A549 (cell line): ENCODE measurements around the gene TBC1D14.

Source experiments
- BHLHE40 ChIP-seq: IDR thresholded peaks from 2 replicates; pipeline ENCODE4 v1.6.1; 2012; ENCODE audit warnings: low read depth, low read length, inconsistent platforms
- EP300 ChIP-seq, 2 experiments: fragments of >200 bp; sonication (Bioruptor Twin); formaldehyde crosslinking; IDR thresholded peaks; 2 replicates in 1 of 2; 3 replicates in 1 of 2; pipeline ENCODE4 v1.6.1; 2016 to 2017
- POLR2A ChIP-seq: IDR thresholded peaks from 2 replicates; pipeline ENCODE4 v1.6.1; 2012; ENCODE audit warnings: mild to moderate bottlenecking, low read length
- POLR2AphosphoS2 ChIP-seq: conservative IDR thresholded peaks from 2 replicates; pipeline ENCODE4 v1.6.1; 2012; ENCODE audit warnings: low read length, improper control_type of control experiment, inconsistent platforms
- RAD21 ChIP-seq, 2 experiments: fragments of >200 bp in 1 of 2; sonication (Bioruptor Twin) in 1 of 2; formaldehyde crosslinking in 1 of 2; IDR thresholded peaks in 1 of 2; conservative IDR thresholded peaks in 1 of 2; 2 replicates in 1 of 2; 3 replicates in 1 of 2; pipeline ENCODE4 v1.6.1; 2012 to 2018; ENCODE audit warnings: inconsistent platforms in 1 of 2
- RCOR1 ChIP-seq: fragments of 150-350 bp; IDR thresholded peaks from 2 replicates; pipeline ENCODE4 v1.6.1; 2014; ENCODE audit warnings: antibody characterized with exemption, low read length, low read depth
- SMC3 ChIP-seq: fragments of >200 bp; sonication (Bioruptor Twin); formaldehyde crosslinking; IDR thresholded peaks from 3 replicates; pipeline ENCODE4 v1.6.1; 2018; ENCODE audit warnings: inconsistent platforms
- ZFP36 ChIP-seq: fragments of 450-650 bp; IDR thresholded peaks from 2 replicates; pipeline ENCODE4 v1.6.1; 2014; ENCODE audit warnings: borderline replicate concordance; ENCODE audit not compliant: partially characterized antibody
- TF ChIP-seq, protein P1 (sequence below): fragments of >200 bp; sonication (Bioruptor Twin); formaldehyde crosslinking; IDR thresholded peaks from 3 replicates; pipeline ENCODE4 v1.5.1; 2016
- TF ChIP-seq, protein P2 (sequence below): fragments of >200 bp; sonication (Bioruptor Twin); formaldehyde crosslinking; IDR thresholded peaks from 3 replicates; pipeline ENCODE4 v1.6.1; 2016

DNA sequence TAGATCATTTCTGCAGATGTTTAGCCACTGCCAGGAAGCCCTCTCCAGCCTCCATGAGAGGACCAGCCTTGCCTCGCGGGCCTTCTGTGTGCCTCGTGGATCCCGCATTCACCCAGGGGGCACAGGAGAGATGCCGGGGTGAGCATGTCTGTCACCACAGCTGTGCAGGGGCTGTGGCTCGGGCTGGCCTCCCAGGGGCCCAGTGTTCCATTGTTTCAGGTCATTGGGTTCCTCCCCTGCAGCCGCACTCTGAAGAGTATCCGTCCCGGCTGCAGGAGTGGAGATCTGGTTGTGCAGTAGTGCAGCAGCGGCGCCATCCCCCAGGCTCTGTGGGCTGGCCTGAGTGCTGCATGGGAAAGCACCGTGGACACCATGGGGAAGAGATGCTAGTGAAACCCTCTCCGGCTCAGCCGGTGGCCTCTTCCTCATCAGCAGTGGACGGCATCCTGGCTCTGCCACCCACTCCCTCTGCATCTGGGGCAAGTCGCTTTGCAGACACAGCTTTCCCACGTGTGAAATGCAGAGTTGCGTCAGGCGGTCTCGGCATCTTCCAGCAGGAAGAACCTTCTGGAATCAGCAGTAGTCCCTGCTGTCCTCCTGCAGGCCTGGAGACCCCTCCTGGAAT, 29.1 kb downstream of the TBC1D14 start:
- TF ChIP-seq BHLHE40 (no peak), EP300 (IDR thresholded peaks at IDR 0.05) (no peak), RCOR1 (no peak), RAD21 (conservative IDR thresholded peaks at IDR 0.05 in 1 of 2, IDR thresholded peaks at IDR 0.05 in 1 of 2) (no peak), ZFP36 (no peak), POLR2A (no peak), POLR2AphosphoS2 (no peak), SMC3 (no peak)
- TF ChIP-seq, protein P1, sequence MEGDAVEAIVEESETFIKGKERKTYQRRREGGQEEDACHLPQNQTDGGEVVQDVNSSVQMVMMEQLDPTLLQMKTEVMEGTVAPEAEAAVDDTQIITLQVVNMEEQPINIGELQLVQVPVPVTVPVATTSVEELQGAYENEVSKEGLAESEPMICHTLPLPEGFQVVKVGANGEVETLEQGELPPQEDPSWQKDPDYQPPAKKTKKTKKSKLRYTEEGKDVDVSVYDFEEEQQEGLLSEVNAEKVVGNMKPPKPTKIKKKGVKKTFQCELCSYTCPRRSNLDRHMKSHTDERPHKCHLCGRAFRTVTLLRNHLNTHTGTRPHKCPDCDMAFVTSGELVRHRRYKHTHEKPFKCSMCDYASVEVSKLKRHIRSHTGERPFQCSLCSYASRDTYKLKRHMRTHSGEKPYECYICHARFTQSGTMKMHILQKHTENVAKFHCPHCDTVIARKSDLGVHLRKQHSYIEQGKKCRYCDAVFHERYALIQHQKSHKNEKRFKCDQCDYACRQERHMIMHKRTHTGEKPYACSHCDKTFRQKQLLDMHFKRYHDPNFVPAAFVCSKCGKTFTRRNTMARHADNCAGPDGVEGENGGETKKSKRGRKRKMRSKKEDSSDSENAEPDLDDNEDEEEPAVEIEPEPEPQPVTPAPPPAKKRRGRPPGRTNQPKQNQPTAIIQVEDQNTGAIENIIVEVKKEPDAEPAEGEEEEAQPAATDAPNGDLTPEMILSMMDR: no peak
- TF ChIP-seq, protein P2, sequence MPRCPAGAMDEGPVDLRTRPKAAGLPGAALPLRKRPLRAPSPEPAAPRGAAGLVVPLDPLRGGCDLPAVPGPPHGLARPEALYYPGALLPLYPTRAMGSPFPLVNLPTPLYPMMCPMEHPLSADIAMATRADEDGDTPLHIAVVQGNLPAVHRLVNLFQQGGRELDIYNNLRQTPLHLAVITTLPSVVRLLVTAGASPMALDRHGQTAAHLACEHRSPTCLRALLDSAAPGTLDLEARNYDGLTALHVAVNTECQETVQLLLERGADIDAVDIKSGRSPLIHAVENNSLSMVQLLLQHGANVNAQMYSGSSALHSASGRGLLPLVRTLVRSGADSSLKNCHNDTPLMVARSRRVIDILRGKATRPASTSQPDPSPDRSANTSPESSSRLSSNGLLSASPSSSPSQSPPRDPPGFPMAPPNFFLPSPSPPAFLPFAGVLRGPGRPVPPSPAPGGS: no peak
